PC-9 (cell line): Measurements from ENCODE around the gene MDN1. TPM values are rescaled to one million over a fixed set of nuclear protein-coding genes. Genes with fewer than 3 reads are reported as not detected.

Source experiments
- BruUV-seq: library from RNA; stranded (reverse); fragments of 400-500 nt; replicated peaks from 2 replicates; lab custom pipeline; 2021; lab: Mats Ljungman, UMichigan
- CTCF ChIA-PET: fragments of 300-600 bp; sonication (Branson Sonifier 250); formaldehyde crosslinking; loops from one replicate; lab custom pipeline; 2022; ENCODE audit warnings: antibody characterized with exemption; lab: Charles Lee
- POLR2A ChIA-PET: fragments of 300-600 bp; sonication (Branson Sonifier 250); formaldehyde crosslinking; loops from one replicate; lab custom pipeline; 2022; ENCODE audit warnings: antibody characterized with exemption; ENCODE audit not compliant: unreplicated experiment; lab: Charles Lee
- DNase-seq, 2 experiments: peaks; one replicate each; pipeline versions ENCODE4 v3.0.0 to v3.0.0-alpha.2; 2015 to 2022; ENCODE audit warnings: mixed read lengths in 1 of 2
- H2AFZ ChIP-seq: fragments of 200-600 bp; sonication (generic); 2 replicates; pipeline ENCODE4 v1.8.1; 2017; ENCODE audit warnings: antibody characterized with exemption
- H3F3A ChIP-seq: fragments of 200-600 bp; sonication (generic); 2 replicates; pipeline ENCODE4 v1.8.1; 2017; ENCODE audit warnings: antibody characterized with exemption, mild to moderate bottlenecking, low read depth; ENCODE audit not compliant: insufficient read depth
- H3K27ac ChIP-seq: fragments of 200-600 bp; sonication (generic); 2 replicates; pipeline ENCODE4 v1.6.1; 2016; ENCODE audit warnings: mixed run types
- H3K27me3 ChIP-seq: fragments of 200-600 bp; sonication (generic); 2 replicates; pipeline ENCODE4 v1.6.1; 2016; ENCODE audit warnings: low read depth, mixed run types; ENCODE audit not compliant: insufficient read depth
- H3K36me3 ChIP-seq: fragments of 200-600 bp; sonication (generic); 2 replicates; pipeline ENCODE4 v1.6.1; 2016; ENCODE audit warnings: low read depth, mixed run types
- H3K4me1 ChIP-seq: fragments of 200-600 bp; sonication (generic); replicated peaks from 2 replicates; pipeline ENCODE4 v1.6.1; 2016; ENCODE audit warnings: mixed run types; ENCODE audit not compliant: insufficient read depth
- H3K4me2 ChIP-seq: fragments of 200-600 bp; sonication (generic); 2 replicates; pipeline ENCODE4 v1.6.1; 2017; ENCODE audit warnings: mixed run types
- H3K4me3 ChIP-seq: fragments of 200-600 bp; sonication (generic); 2 replicates; pipeline ENCODE4 v1.6.1; 2016; ENCODE audit warnings: mixed run types
- H3K79me2 ChIP-seq: fragments of 200-600 bp; sonication (generic); 2 replicates; pipeline ENCODE4 v1.6.1; 2017; ENCODE audit warnings: low read depth, mixed run types
- H3K9me2 ChIP-seq: fragments of 200-600 bp; sonication (generic); 2 replicates; pipeline ENCODE4 v1.8.1; 2017; ENCODE audit warnings: mild to moderate bottlenecking; ENCODE audit not compliant: insufficient read depth
- H3K9me3 ChIP-seq: fragments of 200-600 bp; sonication (generic); 2 replicates; pipeline ENCODE4 v1.8.1; 2016; ENCODE audit warnings: low read depth; ENCODE audit not compliant: insufficient read depth
- H4K20me1 ChIP-seq: fragments of 200-600 bp; sonication (generic); 2 replicates; pipeline ENCODE4 v1.8.1; 2017; ENCODE audit not compliant: insufficient read depth
- CTCF ChIP-seq: fragments of 200-600 bp; sonication (generic); conservative IDR thresholded peaks from 2 replicates; pipeline ENCODE4 v1.6.1; 2017; ENCODE audit warnings: mixed run types, antibody characterized with exemption, mild to moderate bottlenecking, moderate library complexity
- EZH2 ChIP-seq: fragments of 200-600 bp; sonication (generic); IDR thresholded peaks from 2 replicates; pipeline ENCODE4 v1.8.0; 2017; ENCODE audit warnings: antibody characterized with exemption, low read depth
- intact Hi-C: fragments of 100-400 bp; cut with micrococcal nuclease; formaldehyde crosslinking; loops from one replicate; pipeline ENCODE4 v1.10.0; 2022; ENCODE audit not compliant: unreplicated experiment
- total RNA-seq: library from RNA; stranded (reverse); gene quantifications from 2 replicates; pipeline ENCODE4 v1.2.3, GENCODE V29; 2021

The MDN1 gene
- total RNA-seq, 1 experiment from 2014 or later = 38.6 TPM

DNA sequence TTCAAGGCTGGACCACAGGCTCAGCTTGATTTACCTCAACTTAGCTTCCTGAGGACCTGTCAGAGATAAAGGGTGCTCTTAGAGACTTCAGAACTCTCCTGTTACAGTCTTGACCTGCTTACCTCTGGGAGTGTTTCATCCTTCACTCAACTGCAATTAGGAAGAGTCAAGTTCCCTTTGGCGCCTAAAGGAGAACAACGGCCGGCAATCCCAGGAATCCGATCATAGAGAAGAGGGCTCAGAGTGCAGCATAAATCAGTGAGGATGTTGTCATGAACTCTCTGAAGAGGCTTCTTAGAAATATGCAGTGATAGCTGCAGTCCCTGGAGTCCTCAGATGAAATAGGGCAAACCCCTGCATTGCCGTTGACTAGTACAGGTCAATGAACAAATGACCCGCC lies 217.4 kb downstream of the MDN1 start:
- Histone ChIP-seq H3K27ac (no peak overlapping the region), H3K4me3 (no peak overlapping the region), H4K20me1 (no peaks in the 10 kb centered on the region), H3K79me2 (no peaks in the 10 kb centered on the region), H3K9me2 (no peaks in the 10 kb centered on the region), H3K9me3 (no peaks in the 10 kb centered on the region), H3F3A (no peaks in the 10 kb centered on the region), H3K4me2 (no peak overlapping the region), H3K4me1 (no peaks in the 10 kb centered on the region), H3K36me3 (no peaks in the 10 kb centered on the region), H2AFZ (no peak overlapping the region), H3K27me3 (no peaks in the 10 kb centered on the region)
- intact Hi-C loops = no loop called here
- ChIA-PET POLR2A (no interaction called here), CTCF (no interaction called here)
- DNase-seq = no peak
- TF ChIP-seq CTCF = no peak
- no TSS peak for BruUV-seq

DNA sequence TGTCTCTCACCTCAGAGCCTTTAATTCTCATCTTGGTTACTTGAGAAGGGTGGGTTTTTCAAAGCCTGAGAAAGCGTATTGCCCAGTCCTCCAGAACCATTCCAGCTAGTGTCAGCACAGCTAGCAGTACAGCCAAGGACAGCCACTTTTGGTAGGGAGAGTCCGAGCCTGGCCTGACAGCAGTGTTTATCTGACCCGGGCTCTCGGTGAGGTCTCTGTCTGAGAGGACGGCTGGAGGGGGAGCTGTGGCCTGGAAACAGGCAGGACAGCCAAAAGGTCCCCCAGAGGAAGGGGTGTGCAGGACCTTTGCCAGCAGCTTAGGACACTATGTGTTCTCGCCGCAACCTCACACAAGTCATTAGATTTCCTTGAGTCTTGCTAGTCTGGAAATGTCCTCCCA lies 219.9 kb downstream of the MDN1 start:
- intact Hi-C loops = no loop called here
- no peak for DNase-seq
- ChIA-PET CTCF (interaction anchor here (0.5 kb wide), 1 partner anchor 675 kb away, joined by 3 read pairs; no protein-coding TSS in a partner anchor), POLR2A (interaction anchor here (0.5 to 0.6 kb wide), 2 partner anchors 335 to 972 kb away, joined by 4 to 6 read pairs; no protein-coding TSS in a partner anchor)
- H3K4me3 ChIP-seq = no peak overlapping the region
- H3K27ac ChIP-seq = no peak overlapping the region
- no peak overlapping the region for H3K4me2 ChIP-seq
- H3K36me3 ChIP-seq = no peaks in the 10 kb centered on the region
- H3K27me3 ChIP-seq = no peaks in the 10 kb centered on the region
- no peaks in the 10 kb centered on the region for H4K20me1 ChIP-seq
- H3K9me2 ChIP-seq = no peaks in the 10 kb centered on the region
- no peaks in the 10 kb centered on the region for H3K4me1 ChIP-seq
- no peak for TF ChIP-seq EZH2
- TF ChIP-seq CTCF = no peak
- no peaks in the 10 kb centered on the region for H3K79me2 ChIP-seq
- BruUV-seq = no TSS peak
- H3K9me3 ChIP-seq = no peaks in the 10 kb centered on the region
- H2AFZ ChIP-seq = no peak overlapping the region
- H3F3A ChIP-seq = no peaks in the 10 kb centered on the region

DNA sequence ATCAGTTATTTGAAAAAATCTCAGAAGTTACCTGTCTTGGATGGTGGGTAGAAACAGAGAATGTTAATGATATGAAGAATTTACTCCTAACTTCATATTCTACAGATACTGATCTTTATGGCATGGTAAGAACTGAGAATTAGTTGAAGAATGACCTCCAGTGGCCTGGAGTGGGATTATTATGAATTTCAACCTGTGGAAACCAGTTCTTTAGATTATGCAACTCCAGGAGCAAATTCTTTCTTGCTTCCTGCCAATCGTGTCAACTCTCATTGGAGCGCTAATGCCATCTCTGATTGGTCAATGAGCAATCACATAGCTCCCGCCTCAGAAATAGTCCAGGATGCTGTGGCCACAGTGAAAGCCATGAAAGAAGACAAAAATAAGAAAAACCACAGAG lies 221.6 kb downstream of the MDN1 start:
- ChIA-PET POLR2A (no interaction called here), CTCF (no interaction called here)
- no peaks in the 10 kb centered on the region for H3K9me2 ChIP-seq
- H2AFZ ChIP-seq = no peak overlapping the region
- no peaks in the 10 kb centered on the region for H3K27me3 ChIP-seq
- peak overlapping the region; percentile 42; the same call in 1 of the 2 replicates for H3K4me2 ChIP-seq
- H3K9me3 ChIP-seq = no peaks in the 10 kb centered on the region
- DNase-seq = peak; percentile 16 to 67
- H3K79me2 ChIP-seq = no peaks in the 10 kb centered on the region
- no peak overlapping the region for H3K4me3 ChIP-seq
- H3K27ac ChIP-seq = no peak overlapping the region
- intact Hi-C loops = loop anchor here (1.0 kb wide), 1 partner anchor 165 kb away; the partner anchor contains the start of gene ANKRD6
- H3K4me1 ChIP-seq = no peaks in the 10 kb centered on the region
- no TSS peak for BruUV-seq
- H3K36me3 ChIP-seq = no peaks in the 10 kb centered on the region
- H3F3A ChIP-seq = no peaks in the 10 kb centered on the region
- no peaks in the 10 kb centered on the region for H4K20me1 ChIP-seq
- TF ChIP-seq CTCF (peak; percentile 55), EZH2 (no peak)
